Femur (tissue), 1 donor: ENCODE measurements around the gene SIVA1.

Experiments used
- DNase-seq: peaks from one replicate; pipeline ENCODE4 v3.0.0-alpha.2; 2017

Gene SIVA1

GRCh38 chr14:104773505-104774452 lies 20.8 kb downstream of the SIVA1 start:
- no peak for DNase-seq

- no peak for DNase-seq
Measured at GRCh38 chr14:104774453-104775072, 21.6 kb downstream of the SIVA1 start.

- no peak for DNase-seq
Measured at GRCh38 chr14:104775073-104775489, 22.1 kb downstream of the SIVA1 start.

- no peak for DNase-seq
Measured at GRCh38 chr14:104776481-104776880, 23.5 kb downstream of the SIVA1 start.

- no peak for DNase-seq
Measured at GRCh38 chr14:104776961-104777807, 24.2 kb downstream of the SIVA1 start.

GRCh38 chr14:104777808-104778249 lies 24.9 kb downstream of the SIVA1 start:
- DNase-seq: no peak

GRCh38 chr14:104778694-104779331 lies 25.9 kb downstream of the SIVA1 start:
- no peak for DNase-seq

- DNase-seq: no peak
Measured at GRCh38 chr14:104779776-104780512, 27.0 kb downstream of the SIVA1 start.

GRCh38 chr14:104780513-104781030 lies 27.6 kb downstream of the SIVA1 start:
- no peak for DNase-seq

GRCh38 chr14:104781271-104782077 lies 28.5 kb downstream of the SIVA1 start:
- DNase-seq: no peak

- no peak for DNase-seq
Measured at GRCh38 chr14:104782086-104782807, 29.3 kb downstream of the SIVA1 start.

GRCh38 chr14:104782808-104783139 lies 29.8 kb downstream of the SIVA1 start:
- no peak for DNase-seq

GRCh38 chr14:104783484-104784217 lies 30.7 kb downstream of the SIVA1 start:
- no peak for DNase-seq

- no peak for DNase-seq
Measured at GRCh38 chr14:104784218-104784568, 31.2 kb downstream of the SIVA1 start.

- no peak for DNase-seq
Measured at GRCh38 chr14:104784846-104785707, 32.1 kb downstream of the SIVA1 start.

- DNase-seq: no peak
Measured at GRCh38 chr14:104785708-104786080, 32.7 kb downstream of the SIVA1 start.

GRCh38 chr14:104786091-104786586 lies 33.2 kb downstream of the SIVA1 start:
- DNase-seq: no peak
